ENCODE results near the gene SPSB2.

GRCh38 chr12:6905414-6906040, 32.4 kb upstream of the SPSB2 start:
- no peak for TF ChIP-seq REST (IDR thresholded peaks at IDR 0.05; ENCODE audit: low read depth)
- no peak for TF ChIP-seq FOXM1 (IDR thresholded peaks at IDR 0.05; ENCODE audit: borderline replicate concordance, low read depth)
- no peak for TF ChIP-seq NFIC (IDR thresholded peaks at IDR 0.05)
